HepG2 (cell line): ENCODE measurements around the gene RSRC2. TPM values are rescaled to one million over a fixed set of nuclear protein-coding genes. Genes with fewer than 3 reads are reported as not detected.

Source experiments
- ATAC-seq: fragments of 200-7000 bp; cut with Tn5 transposase; 3 replicates; pipeline ENCODE4 v1.9.1; 2020; ENCODE audit warnings: mild to moderate bottlenecking, moderate library complexity
- BruUV-seq: library from RNA; stranded (reverse); fragments of 400-500 nt; replicated peaks from 2 replicates; lab custom pipeline; 2021; lab: Mats Ljungman, UMichigan
- CTCF ChIA-PET: fragments of 300-600 bp; formaldehyde crosslinking; extraction: SDS; loops from one replicate; lab custom pipeline; 2021; ENCODE audit warnings: low total read pairs, inconsistent platforms, low intra/inter-chr PET ratio; lab: Yijun Ruan, JAX
- POLR2A ChIA-PET: fragments of 350-600 bp; sonication (Branson Sonifier 250); formaldehyde crosslinking; loops from one replicate; lab custom pipeline; 2020; ENCODE audit warnings: antibody characterized with exemption, inconsistent platforms; lab: Yijun Ruan, JAX
- DNase-seq: peaks from one replicate; pipeline ENCODE4 v3.0.0-alpha.2; 2015; ENCODE audit warnings: low spot score
- FAIRE-seq: peaks from 3 replicates; lab custom pipeline; 2011; peaks lifted over from hg19 to GRCh38; lab: Jason Lieb, UNC
- H2AFZ ChIP-seq: one replicate; pipeline ENCODE4 v1.6.1; 2011; ENCODE audit warnings: low read length, inconsistent platforms
- H3K27ac ChIP-seq: fragments of 300-600 bp; 3 replicates; pipeline ENCODE4 v1.8.0; 2011; ENCODE audit warnings: mixed run types, mild to moderate bottlenecking, mixed read lengths, low read length, inconsistent platforms; ENCODE audit not compliant: insufficient read depth; ENCODE audit errors: extremely low read length
- H3K27me3 ChIP-seq, 2 experiments: fragments of 200-600 bp in 1 of 2; 2 replicates in 1 of 2; 3 replicates in 1 of 2; pipeline versions ENCODE4 v1.6.0 to v1.8.0; 2011; ENCODE audit warnings: low read length in 2 of 2, mild to moderate bottlenecking in 2 of 2, moderate library complexity in 2 of 2, inconsistent platforms in 1 of 2; ENCODE audit not compliant: insufficient read depth in 2 of 2, control insufficient read depth in 1 of 2
- H3K36me3 ChIP-seq, 2 experiments: fragments of 200-600 bp in 1 of 2; replicated peaks in 1 of 2; 2 replicates in 1 of 2; 3 replicates in 1 of 2; pipeline versions ENCODE4 v1.5.1 to v1.8.0; 2011; ENCODE audit warnings: low read length in 2 of 2, inconsistent platforms in 1 of 2; ENCODE audit not compliant: insufficient read depth in 2 of 2, control insufficient read depth in 1 of 2
- H3K4me1 ChIP-seq: 2 replicates; pipeline ENCODE4 v1.5.1; 2012; ENCODE audit warnings: low read length, inconsistent platforms; ENCODE audit not compliant: insufficient read depth
- H3K4me2 ChIP-seq: 2 replicates; pipeline ENCODE4 v1.6.0; 2011; ENCODE audit warnings: low read depth, low read length, inconsistent platforms
- H3K4me3 ChIP-seq, 3 experiments: fragments of 200-600 bp in 1 of 3; sonication (generic), shearing (Covaris generic) in 1 of 3; replicated peaks in 1 of 3; 2 replicates each; pipeline ENCODE4 v1.5.1; 2011 to 2016; ENCODE audit warnings: low read length in 3 of 3, inconsistent platforms in 2 of 3, low read depth in 2 of 3, mild to moderate bottlenecking in 2 of 3, control low read depth in 1 of 3, mixed read lengths in 1 of 3; ENCODE audit not compliant: insufficient read depth in 1 of 3
- H3K79me2 ChIP-seq: one replicate; pipeline ENCODE4 v1.6.1; 2011; ENCODE audit warnings: low read length, inconsistent platforms; ENCODE audit not compliant: insufficient read depth
- H3K9ac ChIP-seq: 2 replicates; pipeline ENCODE4 v1.6.0; 2011; ENCODE audit warnings: mild to moderate bottlenecking, low read depth, low read length, inconsistent platforms; ENCODE audit not compliant: insufficient read depth
- H3K9me3 ChIP-seq: 2 replicates; pipeline ENCODE4 v1.5.1; 2012; ENCODE audit warnings: mild to moderate bottlenecking, low read length
- H4K20me1 ChIP-seq: 2 replicates; pipeline ENCODE4 v1.6.0; 2011; ENCODE audit warnings: inconsistent platforms, mild to moderate bottlenecking, low read length, moderate library complexity; ENCODE audit not compliant: insufficient read depth
- ELF1 ChIP-seq: sonication (generic); formaldehyde crosslinking; IDR thresholded peaks from 2 replicates; pipeline ENCODE4 v1.4.0; 2020; ENCODE audit warnings: missing genetic modification reagents
- JARID2 ChIP-seq: sonication (generic); formaldehyde crosslinking; IDR thresholded peaks from 2 replicates; pipeline ENCODE4 v1.8.1; 2023; ENCODE audit warnings: missing genetic modification reagents, inconsistent platforms; ENCODE audit not compliant: insufficient replicate concordance
- KDM5A ChIP-seq: fragments of 200-600 bp; sonication (generic); IDR thresholded peaks from 2 replicates; pipeline ENCODE4 v1.7.0; 2018; ENCODE audit warnings: antibody characterized with exemption, mild to moderate bottlenecking, low read length, borderline replicate concordance
- POLR2G ChIP-seq: fragments of 200-400 bp; formaldehyde crosslinking; IDR thresholded peaks from 2 replicates; pipeline ENCODE4 v1.6.1; 2018; ENCODE audit warnings: mild to moderate bottlenecking, low read depth, low read length, moderate library complexity
- ZKSCAN1 ChIP-seq: fragments of 150-350 bp; IDR thresholded peaks from 2 replicates; pipeline ENCODE4 v1.6.1; 2014; ENCODE audit warnings: low read length
- ZNF460 ChIP-seq: sonication (generic); formaldehyde crosslinking; IDR thresholded peaks from 2 replicates; pipeline ENCODE4 v1.5.1; 2020; ENCODE audit warnings: missing genetic modification reagents, mild to moderate bottlenecking, borderline replicate concordance
- ZNF615 ChIP-seq: sonication (generic); formaldehyde crosslinking; IDR thresholded peaks from 2 replicates; pipeline ENCODE4 v1.5.0; 2020; ENCODE audit warnings: mild to moderate bottlenecking, missing genetic modification reagents, borderline replicate concordance
- WGBS: methylation state at CpG from one replicate; pipeline ENCODE4 v1.1.6; 2017; ENCODE audit warnings: low lambda C conversion rate; 5-methylcytosine and 5-hydroxymethylcytosine counted together
- in situ Hi-C: cut with HindIII; loops from 2 replicates; pipeline ENCODE4 v1.10.0; 2017; ENCODE audit warnings: low pct_unique_long_range_greater_than_20kb; ENCODE audit not compliant: extremely low pct_ligation_motif_present
- intact Hi-C: fragments of 100-400 bp; cut with micrococcal nuclease; formaldehyde crosslinking; loops from one replicate; pipeline ENCODE4 v1.10.0; 2022; ENCODE audit not compliant: unreplicated experiment
- polyA plus RNA-seq, 8 experiments: library from polyadenylated mRNA; depleted of rRNA in 3 of 8; stranded (reverse) in 7 of 8; unstranded in 1 of 8; fragments of >200 nt; fragmentation: Illumina TruSeq in 4 of 8; extraction: Trizol in 4 of 8; gene quantifications; 2 replicates each; pipeline versions ENCODE4 v1.2.1 to v1.2.3, GENCODE V29; 2011 to 2016; ENCODE audit warnings: low read depth in 4 of 8, missing spikeins in 1 of 8, mixed read lengths in 1 of 8; ENCODE audit not compliant: insufficient read depth in 1 of 8
- total RNA-seq, 5 experiments: library from RNA; depleted of rRNA; stranded (reverse); fragments of >200 nt; fragmentation: Illumina TruSeq; extraction: Trizol; gene quantifications; 2 replicates each; pipeline ENCODE4 v1.2.3, GENCODE V29; 2016; ENCODE audit warnings: low read depth in 1 of 5
- TF ChIP-seq, protein P1 (sequence below): sonication (generic); formaldehyde crosslinking; IDR thresholded peaks from 2 replicates; pipeline ENCODE4 v1.4.0; 2020; ENCODE audit warnings: mild to moderate bottlenecking, low read depth, missing genetic modification reagents

The RSRC2 gene
- total and polyA plus RNA-seq, 2 of the 13 experiments (the other 11 are each of a cell fraction or from before 2014, with no cell fraction given), result 31.4 to 77.8 TPM

DNA sequence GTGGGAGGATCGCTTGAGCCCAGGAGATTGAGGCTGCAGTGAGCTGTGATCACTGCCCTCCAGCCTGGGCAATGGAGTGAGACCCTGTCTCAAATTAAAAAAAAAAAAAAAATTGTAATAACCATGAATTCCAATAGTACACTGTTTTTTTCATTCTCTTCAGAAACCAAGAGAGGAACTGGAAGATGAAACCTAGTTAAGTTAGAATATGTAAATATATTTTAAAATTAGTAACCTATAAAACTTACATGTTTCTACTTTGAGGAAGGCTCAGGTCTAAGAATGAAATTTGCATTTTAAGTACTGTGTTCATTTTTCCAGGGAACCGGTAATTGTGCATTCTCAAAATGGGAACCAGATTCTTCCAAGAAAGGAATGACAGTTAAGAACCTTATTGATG is 19.1 kb upstream of the RSRC2 start:
- DNase-seq (no peak), FAIRE-seq (no peak)
- H3K36me3 ChIP-seq, result peaks cover 5 to 39% of the 10 kb centered on the region in 2 experiments
- intact Hi-C loops, result no loop called here
- H3K4me1 ChIP-seq, result no peaks in the 10 kb centered on the region
- BruUV-seq, result no TSS peak
- no peak overlapping the region for H3K4me2 ChIP-seq
- no peak overlapping the region for H3K4me3 ChIP-seq
- POLR2A ChIA-PET, result no interaction called here
- TF ChIP-seq KDM5A (no peak), ZNF615 (CRISPR knock-in tag) (no peak), ZNF460 (no peak)
- TF ChIP-seq, all 625 proteins: peak for 0
- WGBS, result 99% methylated on average over 2 of the region's 2 CpGs
- Histone ChIP-seq H3K27me3 (no peaks in the 10 kb centered on the region), H3K79me2 (no peaks in the 10 kb centered on the region), H4K20me1 (no peaks in the 10 kb centered on the region), H3K27ac (no peak overlapping the region), H2AFZ (no peak overlapping the region), H3K9me3 (no peaks in the 10 kb centered on the region), H3K9ac (no peak overlapping the region)
- CTCF ChIA-PET, result no interaction called here
- in situ Hi-C loops, result no loop called here
- ATAC-seq, result no peak

DNA sequence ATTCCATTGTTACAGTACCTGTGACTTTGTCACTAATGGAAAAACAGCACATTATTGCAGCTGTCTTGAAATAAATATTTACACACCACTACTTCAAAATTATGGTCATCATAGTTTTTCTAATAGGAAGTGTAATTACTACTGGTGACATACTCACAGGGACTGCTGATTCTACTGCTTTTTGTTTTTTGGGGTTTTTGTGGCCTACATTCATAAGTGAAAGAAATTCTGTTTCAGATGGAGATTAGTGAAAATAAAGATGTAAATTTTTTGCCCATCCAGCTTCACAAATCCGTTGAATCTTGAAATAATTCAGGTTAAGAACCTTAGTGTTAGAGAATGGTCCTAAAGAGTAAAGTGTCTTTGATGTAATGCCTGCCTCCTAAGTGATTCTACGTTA is 17.8 kb upstream of the RSRC2 start:
- in situ Hi-C loops (no loop called here), intact Hi-C loops (no loop called here)
- no peaks in the 10 kb centered on the region for H4K20me1 ChIP-seq
- no peak overlapping the region for H3K4me2 ChIP-seq
- ATAC-seq (no peak), DNase-seq (no peak)
- peaks cover 3 to 31% of the 10 kb centered on the region in 2 experiments; a peak in 4 of 5 replicates for H3K36me3 ChIP-seq
- no peaks in the 10 kb centered on the region for H3K79me2 ChIP-seq
- H3K9me3 ChIP-seq, result no peaks in the 10 kb centered on the region
- H3K27me3 ChIP-seq, result no peaks in the 10 kb centered on the region
- no peak overlapping the region for H2AFZ ChIP-seq
- ChIA-PET POLR2A (no interaction called here), CTCF (no interaction called here)
- TSS peak; percentile 60 for BruUV-seq
- no peak overlapping the region for H3K27ac ChIP-seq
- H3K4me1 ChIP-seq, result no peaks in the 10 kb centered on the region
- 98% methylated on average over 2 of the region's 2 CpGs for WGBS
- no peak overlapping the region for H3K4me3 ChIP-seq
- no peak overlapping the region for H3K9ac ChIP-seq
- TF ChIP-seq, protein P1, sequence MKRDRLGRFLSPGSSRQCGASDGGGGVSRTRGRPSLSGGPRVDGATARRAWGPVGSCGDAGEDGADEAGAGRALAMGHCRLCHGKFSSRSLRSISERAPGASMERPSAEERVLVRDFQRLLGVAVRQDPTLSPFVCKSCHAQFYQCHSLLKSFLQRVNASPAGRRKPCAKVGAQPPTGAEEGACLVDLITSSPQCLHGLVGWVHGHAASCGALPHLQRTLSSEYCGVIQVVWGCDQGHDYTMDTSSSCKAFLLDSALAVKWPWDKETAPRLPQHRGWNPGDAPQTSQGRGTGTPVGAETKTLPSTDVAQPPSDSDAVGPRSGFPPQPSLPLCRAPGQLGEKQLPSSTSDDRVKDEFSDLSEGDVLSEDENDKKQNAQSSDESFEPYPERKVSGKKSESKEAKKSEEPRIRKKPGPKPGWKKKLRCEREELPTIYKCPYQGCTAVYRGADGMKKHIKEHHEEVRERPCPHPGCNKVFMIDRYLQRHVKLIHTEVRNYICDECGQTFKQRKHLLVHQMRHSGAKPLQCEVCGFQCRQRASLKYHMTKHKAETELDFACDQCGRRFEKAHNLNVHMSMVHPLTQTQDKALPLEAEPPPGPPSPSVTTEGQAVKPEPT (CRISPR knock-in tag), result no peak
- no peak for TF ChIP-seq JARID2 (CRISPR knock-in tag)
- no peak for TF ChIP-seq ZKSCAN1
- no peak for TF ChIP-seq ELF1 (CRISPR knock-in tag)
- TF ChIP-seq POLR2G, result no peak
- TF ChIP-seq, all 625 proteins: peak for 0
- FAIRE-seq, result no peak
